ENCODE results near the gene LRRC28.

Gene LRRC28

GRCh38 chr15:99365242-99365641 is 114.0 kb downstream of the LRRC28 start:
- Histone ChIP-seq H3K4me3 (ENCODE audit: low read depth, low read length) (no peak overlapping the region), H3K27me3 (ENCODE audit: control insufficient read depth, insufficient read depth, low read length) (no peaks in the 10 kb centered on the region), H3K36me3 (ENCODE audit: control insufficient read depth, insufficient read depth, low read length) (no peaks in the 10 kb centered on the region), H3K9me3 (ENCODE audit: control insufficient read depth, low read length) (no peaks in the 10 kb centered on the region), H3K9ac (no peak overlapping the region), H3K4me2 (ENCODE audit: low read length) (no peak overlapping the region), H3K79me2 (no peaks in the 10 kb centered on the region), H2AFZ (no peak overlapping the region), H3K4me1 (no peaks in the 10 kb centered on the region), H3K27ac (no peak overlapping the region)
- TF ChIP-seq, protein P1, sequence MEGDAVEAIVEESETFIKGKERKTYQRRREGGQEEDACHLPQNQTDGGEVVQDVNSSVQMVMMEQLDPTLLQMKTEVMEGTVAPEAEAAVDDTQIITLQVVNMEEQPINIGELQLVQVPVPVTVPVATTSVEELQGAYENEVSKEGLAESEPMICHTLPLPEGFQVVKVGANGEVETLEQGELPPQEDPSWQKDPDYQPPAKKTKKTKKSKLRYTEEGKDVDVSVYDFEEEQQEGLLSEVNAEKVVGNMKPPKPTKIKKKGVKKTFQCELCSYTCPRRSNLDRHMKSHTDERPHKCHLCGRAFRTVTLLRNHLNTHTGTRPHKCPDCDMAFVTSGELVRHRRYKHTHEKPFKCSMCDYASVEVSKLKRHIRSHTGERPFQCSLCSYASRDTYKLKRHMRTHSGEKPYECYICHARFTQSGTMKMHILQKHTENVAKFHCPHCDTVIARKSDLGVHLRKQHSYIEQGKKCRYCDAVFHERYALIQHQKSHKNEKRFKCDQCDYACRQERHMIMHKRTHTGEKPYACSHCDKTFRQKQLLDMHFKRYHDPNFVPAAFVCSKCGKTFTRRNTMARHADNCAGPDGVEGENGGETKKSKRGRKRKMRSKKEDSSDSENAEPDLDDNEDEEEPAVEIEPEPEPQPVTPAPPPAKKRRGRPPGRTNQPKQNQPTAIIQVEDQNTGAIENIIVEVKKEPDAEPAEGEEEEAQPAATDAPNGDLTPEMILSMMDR (IDR thresholded peaks at IDR 0.05), result no peak

- H2AFZ ChIP-seq, result no peak overlapping the region
- H3K9me3 ChIP-seq (ENCODE audit: control insufficient read depth, low read length), result no peaks in the 10 kb centered on the region
- no peak overlapping the region for H3K9ac ChIP-seq
- H3K79me2 ChIP-seq, result no peaks in the 10 kb centered on the region
- no peaks in the 10 kb centered on the region for H3K4me1 ChIP-seq
- H3K27me3 ChIP-seq (ENCODE audit: control insufficient read depth, insufficient read depth, low read length), result no peaks in the 10 kb centered on the region
- H3K4me3 ChIP-seq (ENCODE audit: low read depth, low read length), result no peak overlapping the region
- H3K36me3 ChIP-seq (ENCODE audit: control insufficient read depth, insufficient read depth, low read length), result no peaks in the 10 kb centered on the region
- no peak overlapping the region for H3K27ac ChIP-seq
- TF ChIP-seq, protein P1 (IDR thresholded peaks at IDR 0.05), result no peak
- H3K4me2 ChIP-seq (ENCODE audit: low read length), result no peak overlapping the region
Observed at GRCh38 chr15:99366013-99366412, 114.7 kb downstream of the LRRC28 start.

GRCh38 chr15:99368743-99369142 is 117.5 kb downstream of the LRRC28 start:
- Histone ChIP-seq H3K4me2 (ENCODE audit: low read length) (no peak overlapping the region), H3K27ac (no peak overlapping the region), H3K4me1 (no peaks in the 10 kb centered on the region), H3K27me3 (ENCODE audit: control insufficient read depth, insufficient read depth, low read length) (no peaks in the 10 kb centered on the region), H3K36me3 (ENCODE audit: control insufficient read depth, insufficient read depth, low read length) (no peaks in the 10 kb centered on the region), H2AFZ (no peak overlapping the region), H3K79me2 (no peaks in the 10 kb centered on the region), H3K9me3 (ENCODE audit: control insufficient read depth, low read length) (no peaks in the 10 kb centered on the region), H3K4me3 (ENCODE audit: low read depth, low read length) (no peak overlapping the region), H3K9ac (no peak overlapping the region)
- TF ChIP-seq, protein P1 (IDR thresholded peaks at IDR 0.05), result no peak

GRCh38 chr15:99369196-99369595 is 117.9 kb downstream of the LRRC28 start:
- Histone ChIP-seq H3K9me3 (ENCODE audit: control insufficient read depth, low read length) (no peaks in the 10 kb centered on the region), H3K9ac (no peak overlapping the region), H3K4me2 (ENCODE audit: low read length) (no peak overlapping the region), H3K79me2 (no peaks in the 10 kb centered on the region), H3K27ac (no peak overlapping the region), H3K27me3 (ENCODE audit: control insufficient read depth, insufficient read depth, low read length) (no peaks in the 10 kb centered on the region), H3K4me3 (ENCODE audit: low read depth, low read length) (no peak overlapping the region), H3K4me1 (no peaks in the 10 kb centered on the region), H3K36me3 (ENCODE audit: control insufficient read depth, insufficient read depth, low read length) (no peaks in the 10 kb centered on the region), H2AFZ (no peak overlapping the region)
- TF ChIP-seq, protein P1 (IDR thresholded peaks at IDR 0.05), result no peak

All from parathyroid adenoma (tissue), 2 donors.